Measurements from ENCODE around the gene CGRRF1. TPM values are rescaled to one million over a fixed set of nuclear protein-coding genes. Genes with fewer than 3 reads are reported as not detected.

The CGRRF1 gene
- total and polyA plus RNA-seq, 10 of the 15 experiments (the other 5 are each of a cell fraction or from before 2014, with no cell fraction given) = 5.5 to 47.7 (median 13.5) TPM

- TF ChIP-seq NKRF (conservative IDR thresholded peaks at IDR 0.05) (peak; percentile 81), RB1 (IDR thresholded peaks at IDR 0.05; ENCODE audit: borderline replicate concordance) (peak; percentile 50; the same call in 1 of the 2 replicates), NR2F1 (conservative IDR thresholded peaks at IDR 0.05) (peak; percentile 57), NRF1 (conservative IDR thresholded peaks at IDR 0.05; ENCODE audit: low read depth, low read length) (no peak), NFXL1 (IDR thresholded peaks at IDR 0.05; ENCODE audit: borderline replicate concordance) (no peak), ATF3 (IDR thresholded peaks at IDR 0.05; ENCODE audit: borderline replicate concordance, extremely low read depth, low read depth, low read length) (peak; percentile 80; the same call in 1 of the 2 replicates), BCL3 (IDR thresholded peaks at IDR 0.05; ENCODE audit: borderline replicate concordance, insufficient read depth, low read depth, low read length, poor library complexity, severe bottlenecking) (peak; percentile 7), NR2C1 (IDR thresholded peaks at IDR 0.05) (no peak), MEF2A (IDR thresholded peaks at IDR 0.05; ENCODE audit: insufficient read depth, low read depth, low read length) (peak; percentile 42; the same call in 1 of the 2 replicates), CREB1 (IDR thresholded peaks at IDR 0.05; ENCODE audit: low read depth) (peak; percentile 59; the same call in 1 of the 2 replicates), STAT1 (conservative IDR thresholded peaks at IDR 0.05) (0 out of 2 replicates have a peak, but pooled peaks have one; percentile 36), PML (IDR thresholded peaks at IDR 0.05; ENCODE audit: low read length) (peak; percentile 61; the same call in 1 of the 2 replicates), NFIC (IDR thresholded peaks at IDR 0.05; ENCODE audit: low read depth, low read length) (peak; percentile 40; the same call in 1 of the 2 replicates), TCF7 (IDR thresholded peaks at IDR 0.05; ENCODE audit: borderline replicate concordance) (no peak), CBX3 (IDR thresholded peaks at IDR 0.05; ENCODE audit: borderline replicate concordance, low read depth) (no peak), NFYB (IDR thresholded peaks at IDR 0.05; ENCODE audit: insufficient read depth, low read depth, low read length) (peak; percentile 44; the same call in 1 of the 2 replicates), BHLHE40 (IDR thresholded peaks at IDR 0.05; ENCODE audit: borderline replicate concordance in 1 of 2, low read depth in 2 of 2, low read length in 1 of 2) (peak; percentile 99 to 100), CHD2 (IDR thresholded peaks at IDR 0.05; ENCODE audit: borderline replicate concordance, low read depth, low read length) (0 out of 2 replicates have a peak, but pooled peaks have one; percentile 3), ATF7 (IDR thresholded peaks at IDR 0.05; ENCODE audit: low read depth) (peak; percentile 81)
- TF ChIP-seq, protein P1, sequence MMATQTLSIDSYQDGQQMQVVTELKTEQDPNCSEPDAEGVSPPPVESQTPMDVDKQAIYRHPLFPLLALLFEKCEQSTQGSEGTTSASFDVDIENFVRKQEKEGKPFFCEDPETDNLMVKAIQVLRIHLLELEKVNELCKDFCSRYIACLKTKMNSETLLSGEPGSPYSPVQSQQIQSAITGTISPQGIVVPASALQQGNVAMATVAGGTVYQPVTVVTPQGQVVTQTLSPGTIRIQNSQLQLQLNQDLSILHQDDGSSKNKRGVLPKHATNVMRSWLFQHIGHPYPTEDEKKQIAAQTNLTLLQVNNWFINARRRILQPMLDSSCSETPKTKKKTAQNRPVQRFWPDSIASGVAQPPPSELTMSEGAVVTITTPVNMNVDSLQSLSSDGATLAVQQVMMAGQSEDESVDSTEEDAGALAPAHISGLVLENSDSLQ (IDR thresholded peaks at IDR 0.05) = peak; percentile 74
- TF ChIP-seq, protein P2, sequence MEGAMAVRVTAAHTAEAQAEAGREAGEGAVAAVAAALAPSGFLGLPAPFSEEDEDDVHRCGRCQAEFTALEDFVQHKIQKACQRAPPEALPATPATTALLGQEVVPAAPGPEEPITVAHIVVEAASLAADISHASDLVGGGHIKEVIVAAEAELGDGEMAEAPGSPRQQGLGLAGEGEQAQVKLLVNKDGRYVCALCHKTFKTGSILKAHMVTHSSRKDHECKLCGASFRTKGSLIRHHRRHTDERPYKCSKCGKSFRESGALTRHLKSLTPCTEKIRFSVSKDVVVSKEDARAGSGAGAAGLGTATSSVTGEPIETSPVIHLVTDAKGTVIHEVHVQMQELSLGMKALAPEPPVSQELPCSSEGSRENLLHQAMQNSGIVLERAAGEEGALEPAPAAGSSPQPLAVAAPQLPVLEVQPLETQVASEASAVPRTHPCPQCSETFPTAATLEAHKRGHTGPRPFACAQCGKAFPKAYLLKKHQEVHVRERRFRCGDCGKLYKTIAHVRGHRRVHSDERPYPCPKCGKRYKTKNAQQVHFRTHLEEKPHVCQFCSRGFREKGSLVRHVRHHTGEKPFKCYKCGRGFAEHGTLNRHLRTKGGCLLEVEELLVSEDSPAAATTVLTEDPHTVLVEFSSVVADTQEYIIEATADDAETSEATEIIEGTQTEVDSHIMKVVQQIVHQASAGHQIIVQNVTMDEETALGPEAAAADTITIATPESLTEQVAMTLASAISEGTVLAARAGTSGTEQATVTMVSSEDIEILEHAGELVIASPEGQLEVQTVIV (IDR thresholded peaks at IDR 0.05; ENCODE audit: borderline replicate concordance, partially characterized antibody) = peak; percentile 59
These were observed 20.9 kb upstream of the CGRRF1 start, which contains the start of gene GMFB (continued) for GRCh38 chr14:54488646-54489317.

Data from GM12878 (cell line).